SK-MEL-5 (cell line): Measurements from ENCODE around the gene SUV39H2. TPM values are rescaled to one million over a fixed set of nuclear protein-coding genes. Genes with fewer than 3 reads are reported as not detected.

Experiments used
- total RNA-seq: library from RNA; depleted of rRNA; stranded (reverse); fragments of >200 nt; shearing (Covaris generic); gene quantifications from 2 replicates; pipeline ENCODE4 v1.2.3, GENCODE V29; 2014; rRNA removed

SUV39H2 gene
- total RNA-seq, 1 experiment from 2014 or later, result 17.4 TPM

Other genes starting within 250 kb of the SUV39H2 start
- gene FAM107B, start 104.0 kb upstream of the SUV39H2 start, total RNA-seq, result 12.6 and 15.8 TPM in 2 replicates
- gene CDNF, start 40.8 kb upstream of the SUV39H2 start, total RNA-seq, result 0.74 and 1.7 TPM in 2 replicates
- 25.6 and 28.2 TPM in 2 replicates for gene HSPA14, start 40.6 kb upstream of the SUV39H2 start, total RNA-seq
- 20.9 and 21.6 TPM in 2 replicates for gene MSANTD7, start 40.6 kb upstream of the SUV39H2 start, total RNA-seq
- gene DCLRE1C, start 75.2 kb downstream of the SUV39H2 start, total RNA-seq, result 14.0 and 15.8 TPM in 2 replicates
- gene MEIG1, start 80.5 kb downstream of the SUV39H2 start, total RNA-seq, result not detected in 2 replicates
- gene OLAH, start 165.1 kb downstream of the SUV39H2 start, total RNA-seq, result not detected in 2 replicates
- gene ACBD7, start 209.9 kb downstream of the SUV39H2 start, total RNA-seq, result 0.21 and 0.69 TPM in 2 replicates
- 14.6 and 15.1 TPM in 2 replicates for gene RPP38, start 218.5 kb downstream of the SUV39H2 start, total RNA-seq